ENCODE data around the gene SOCS3.
A peak's percentile ranks its signal among the peaks of the same experiment; 100 is the strongest.

Gene SOCS3

DNA sequence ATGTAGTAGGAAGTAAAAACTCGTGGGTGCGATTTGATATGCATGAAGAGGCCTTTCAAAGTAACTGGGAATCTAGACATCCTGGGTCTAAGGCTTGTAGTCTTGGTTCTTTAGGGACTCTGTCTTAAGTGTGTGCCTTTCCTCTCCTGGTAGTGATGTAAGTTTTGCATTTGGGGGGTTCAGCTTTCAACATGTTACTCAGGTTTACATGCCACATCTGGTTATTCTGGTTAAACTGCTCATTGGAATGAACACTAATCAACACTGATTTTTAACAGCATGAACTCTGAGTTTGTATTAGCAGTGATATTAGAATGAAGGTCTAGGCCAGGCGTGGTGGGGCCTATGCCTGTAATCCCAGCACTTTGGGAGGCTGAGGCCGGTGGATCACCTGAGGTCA is 33.7 kb upstream of the SOCS3 start:
- TF ChIP-seq TAF1 (IDR thresholded peaks at IDR 0.05; ENCODE audit: borderline replicate concordance, insufficient read depth, low read length) (no peak), FOXP2 (optimal IDR thresholded peaks at IDR 0.05; ENCODE audit: borderline replicate concordance, extremely low read depth, extremely low read length, insufficient read depth) (no peak), SIN3A (IDR thresholded peaks at IDR 0.05; ENCODE audit: borderline replicate concordance, insufficient read depth, low read length) (no peak), POLR2AphosphoS5 (IDR thresholded peaks at IDR 0.05; ENCODE audit: low read depth, low read length) (no peak)
- TF ChIP-seq, protein P1, sequence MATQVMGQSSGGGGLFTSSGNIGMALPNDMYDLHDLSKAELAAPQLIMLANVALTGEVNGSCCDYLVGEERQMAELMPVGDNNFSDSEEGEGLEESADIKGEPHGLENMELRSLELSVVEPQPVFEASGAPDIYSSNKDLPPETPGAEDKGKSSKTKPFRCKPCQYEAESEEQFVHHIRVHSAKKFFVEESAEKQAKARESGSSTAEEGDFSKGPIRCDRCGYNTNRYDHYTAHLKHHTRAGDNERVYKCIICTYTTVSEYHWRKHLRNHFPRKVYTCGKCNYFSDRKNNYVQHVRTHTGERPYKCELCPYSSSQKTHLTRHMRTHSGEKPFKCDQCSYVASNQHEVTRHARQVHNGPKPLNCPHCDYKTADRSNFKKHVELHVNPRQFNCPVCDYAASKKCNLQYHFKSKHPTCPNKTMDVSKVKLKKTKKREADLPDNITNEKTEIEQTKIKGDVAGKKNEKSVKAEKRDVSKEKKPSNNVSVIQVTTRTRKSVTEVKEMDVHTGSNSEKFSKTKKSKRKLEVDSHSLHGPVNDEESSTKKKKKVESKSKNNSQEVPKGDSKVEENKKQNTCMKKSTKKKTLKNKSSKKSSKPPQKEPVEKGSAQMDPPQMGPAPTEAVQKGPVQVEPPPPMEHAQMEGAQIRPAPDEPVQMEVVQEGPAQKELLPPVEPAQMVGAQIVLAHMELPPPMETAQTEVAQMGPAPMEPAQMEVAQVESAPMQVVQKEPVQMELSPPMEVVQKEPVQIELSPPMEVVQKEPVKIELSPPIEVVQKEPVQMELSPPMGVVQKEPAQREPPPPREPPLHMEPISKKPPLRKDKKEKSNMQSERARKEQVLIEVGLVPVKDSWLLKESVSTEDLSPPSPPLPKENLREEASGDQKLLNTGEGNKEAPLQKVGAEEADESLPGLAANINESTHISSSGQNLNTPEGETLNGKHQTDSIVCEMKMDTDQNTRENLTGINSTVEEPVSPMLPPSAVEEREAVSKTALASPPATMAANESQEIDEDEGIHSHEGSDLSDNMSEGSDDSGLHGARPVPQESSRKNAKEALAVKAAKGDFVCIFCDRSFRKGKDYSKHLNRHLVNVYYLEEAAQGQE (IDR thresholded peaks at IDR 0.05; ENCODE audit: insufficient read depth in 1 of 2, low read depth in 2 of 2, low read length in 2 of 2): no peak

DNA sequence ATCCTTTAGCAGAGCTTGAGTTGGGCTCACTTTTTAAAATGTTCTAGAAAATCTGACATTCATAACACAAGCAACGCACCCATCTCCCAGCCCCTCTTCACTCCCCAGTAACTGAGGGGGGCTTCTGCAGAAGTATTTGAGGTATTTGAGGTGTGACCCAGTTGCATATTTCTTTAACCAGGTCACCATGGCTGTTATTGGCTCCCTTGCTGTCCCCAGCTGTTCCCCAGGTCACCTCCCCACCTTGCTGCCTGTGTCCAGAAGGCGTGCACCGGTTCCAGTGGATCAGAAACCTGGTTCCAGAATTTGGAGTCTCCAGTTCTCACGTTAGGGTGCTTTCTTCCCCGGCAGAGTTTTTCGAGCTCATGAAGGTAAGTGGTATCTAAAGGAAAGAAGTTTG is 32.4 kb upstream of the SOCS3 start:
- TF ChIP-seq SIN3A (IDR thresholded peaks at IDR 0.05; ENCODE audit: borderline replicate concordance, insufficient read depth, low read length) (no peak), FOXP2 (optimal IDR thresholded peaks at IDR 0.05; ENCODE audit: borderline replicate concordance, extremely low read depth, extremely low read length, insufficient read depth) (no peak), TAF1 (IDR thresholded peaks at IDR 0.05; ENCODE audit: borderline replicate concordance, insufficient read depth, low read length) (no peak), POLR2AphosphoS5 (IDR thresholded peaks at IDR 0.05; ENCODE audit: low read depth, low read length) (no peak)
- TF ChIP-seq, protein P1 (IDR thresholded peaks at IDR 0.05; ENCODE audit: insufficient read depth in 1 of 2, low read depth in 2 of 2, low read length in 2 of 2): no peak

DNA sequence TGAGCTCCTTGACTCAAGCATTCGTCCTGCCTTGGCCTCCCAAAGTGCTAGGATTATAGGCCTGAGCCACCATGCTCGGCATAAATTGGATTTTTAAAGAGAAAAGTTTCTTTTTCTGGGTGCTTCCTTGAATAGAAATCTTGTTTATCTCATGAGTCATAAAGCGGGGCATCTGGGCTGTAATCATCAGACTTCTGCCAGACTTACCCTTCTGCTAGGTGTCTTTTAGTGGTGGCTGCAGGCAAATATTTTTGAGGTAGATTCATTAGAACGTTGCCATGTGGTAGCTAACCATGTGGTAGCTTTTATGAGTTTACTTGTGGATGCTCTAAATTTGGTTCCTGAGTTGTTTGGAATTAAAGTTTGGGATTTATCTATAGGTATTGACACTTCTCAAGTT is 32.0 kb upstream of the SOCS3 start:
- TF ChIP-seq FOXP2 (optimal IDR thresholded peaks at IDR 0.05; ENCODE audit: borderline replicate concordance, extremely low read depth, extremely low read length, insufficient read depth): no peak
- TF ChIP-seq SIN3A (IDR thresholded peaks at IDR 0.05; ENCODE audit: borderline replicate concordance, insufficient read depth, low read length): no peak
- TF ChIP-seq POLR2AphosphoS5 (IDR thresholded peaks at IDR 0.05; ENCODE audit: low read depth, low read length): no peak
- TF ChIP-seq TAF1 (IDR thresholded peaks at IDR 0.05; ENCODE audit: borderline replicate concordance, insufficient read depth, low read length): no peak
- TF ChIP-seq, protein P1 (IDR thresholded peaks at IDR 0.05; ENCODE audit: insufficient read depth in 1 of 2, low read depth in 2 of 2, low read length in 2 of 2): no peak

- no peak for TF ChIP-seq SIN3A (IDR thresholded peaks at IDR 0.05; ENCODE audit: borderline replicate concordance, insufficient read depth, low read length)
Observed at GRCh38 chr17:78391051-78391431, 31.2 kb upstream of the SOCS3 start.

DNA sequence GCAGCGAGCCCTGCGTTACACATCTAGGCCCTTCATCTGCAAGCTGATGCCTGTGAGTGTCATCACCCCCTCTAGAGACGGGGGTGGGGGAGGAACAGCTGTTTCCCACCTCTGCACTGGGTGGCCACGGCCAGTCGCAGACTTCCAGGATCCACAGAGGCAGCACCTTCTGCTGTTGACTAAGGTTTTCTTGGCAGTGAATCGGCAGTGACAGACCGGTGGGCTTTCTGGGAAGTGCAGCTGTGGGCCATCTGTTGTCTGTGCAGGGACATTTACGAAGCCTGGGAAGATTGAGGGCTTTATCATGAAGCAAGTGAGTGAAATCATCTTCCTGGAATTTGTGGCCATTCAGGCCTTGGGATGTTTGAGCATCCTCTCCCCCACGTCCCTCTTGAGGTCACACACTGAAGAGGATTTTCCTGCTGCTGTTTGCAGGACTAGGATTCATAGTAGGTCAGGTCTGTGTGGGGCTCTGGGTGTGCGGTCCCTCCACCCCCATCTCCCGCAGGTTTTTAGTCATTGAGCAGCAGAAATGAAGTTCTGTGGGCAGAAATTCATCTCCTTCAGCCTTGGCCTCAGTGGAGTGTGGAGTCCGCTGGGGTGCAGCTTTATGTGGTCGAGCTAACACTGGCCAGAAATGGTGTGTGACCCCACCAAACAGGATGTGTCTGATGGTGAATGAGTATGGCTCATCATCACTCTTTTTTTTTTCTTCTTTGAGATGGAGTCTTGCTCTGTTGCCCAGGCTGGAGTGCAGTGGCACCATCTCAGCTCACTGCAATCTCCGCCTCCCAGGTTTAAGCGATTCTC is 30.6 kb upstream of the SOCS3 start:
- TF ChIP-seq, protein P1 (IDR thresholded peaks at IDR 0.05; ENCODE audit: insufficient read depth in 1 of 2, low read depth in 2 of 2, low read length in 2 of 2): no peak
- TF ChIP-seq SIN3A (IDR thresholded peaks at IDR 0.05; ENCODE audit: borderline replicate concordance, insufficient read depth, low read length): peak; percentile 37; the same call in 1 of the 2 replicates

Data from PFSK-1 (cell line).